ENCODE data around the gene AARSD1. TPM values are rescaled to one million over a fixed set of nuclear protein-coding genes. Genes with fewer than 3 reads are reported as not detected.
"Not testable (repeated sequence)": the region's sequence is repeated elsewhere in the genome, so short reads cannot be mapped to it uniquely, and the experiment has no call there.

Gene AARSD1
- total RNA-seq, 1 experiment from 2014 or later = 29.8 TPM

DNA sequence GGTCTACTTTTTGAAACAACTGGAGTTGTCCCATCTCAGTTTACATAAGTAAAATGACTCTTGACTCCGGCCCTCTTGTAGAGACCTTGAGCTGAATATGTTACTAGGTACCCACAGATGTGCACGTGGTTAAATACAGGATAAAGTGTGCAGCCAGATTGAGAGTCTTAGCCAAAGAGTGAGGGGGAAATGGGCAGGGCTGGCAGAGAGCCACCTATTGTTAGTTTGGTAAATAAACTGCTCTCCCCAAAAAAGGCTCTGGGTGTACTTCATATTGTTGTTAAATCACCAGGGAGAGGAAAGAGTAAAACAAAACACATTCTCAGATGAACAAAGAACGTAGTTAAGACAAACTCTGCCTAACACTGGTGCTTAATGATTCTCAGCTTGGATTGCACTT lies 43.3 kb downstream of the AARSD1 start:
- Histone ChIP-seq H3K4me3 (no peak overlapping the region), H3K9me3 (replicated peaks) (no peaks in the 10 kb centered on the region), H3K4me1 (replicated peaks) (peaks cover 9% of the 10 kb centered on the region; the same call in 1 of the 2 replicates), H3K27ac (no peak overlapping the region), H3K27me3 (replicated peaks) (0 out of 2 replicates have a peak, but pooled peaks cover 4% of the 10 kb centered on the region), H3K36me3 (no peaks in the 10 kb centered on the region)
- DNase-seq (ENCODE audit: low read depth in 1 of 2, low spot score in 2 of 2) = peak in 1 of 2 experiments; percentile 20

DNA sequence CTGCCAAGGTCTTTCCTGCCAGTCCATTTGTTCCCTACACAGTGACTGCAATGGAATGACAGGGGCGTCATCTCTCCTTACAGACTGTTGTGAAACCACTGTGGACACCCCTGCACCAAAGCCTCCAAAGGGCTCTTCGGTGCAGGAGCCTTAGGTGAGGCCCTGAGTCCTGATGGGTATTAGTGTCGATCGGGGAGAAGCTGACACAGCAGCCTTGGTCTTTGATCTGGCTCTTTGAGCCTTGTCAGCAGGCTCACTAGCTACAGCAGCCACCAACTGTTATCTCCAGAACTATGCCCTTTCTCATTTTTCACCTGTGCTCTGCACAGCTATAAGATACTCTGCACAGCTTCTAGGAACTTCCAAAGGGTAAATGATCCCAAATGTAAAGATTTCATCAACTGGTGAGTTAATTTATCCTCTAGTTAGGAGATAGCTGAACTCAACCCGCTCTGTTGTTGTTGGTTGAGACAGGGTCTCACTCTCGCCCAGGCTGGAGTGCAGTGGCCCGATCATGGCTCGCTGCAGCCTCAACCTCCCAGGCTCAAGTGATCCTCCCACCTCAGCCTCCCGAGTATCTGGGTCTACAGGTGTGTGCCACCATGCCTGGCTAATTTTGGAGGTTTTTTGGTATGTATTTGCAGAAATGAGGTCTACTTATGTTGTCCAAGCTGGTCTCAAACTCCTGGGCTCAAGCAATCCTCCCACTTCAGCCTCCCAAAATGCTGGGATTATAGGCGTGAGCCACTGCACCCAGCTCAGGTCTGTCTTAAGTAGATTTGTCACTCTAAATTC lies 44.0 kb downstream of the AARSD1 start:
- Histone ChIP-seq H3K27ac (no peak overlapping the region), H3K27me3 (replicated peaks) (0 out of 2 replicates have a peak, but pooled peaks cover 4% of the 10 kb centered on the region), H3K4me3 (no peak overlapping the region), H3K9me3 (replicated peaks) (no peaks in the 10 kb centered on the region), H3K36me3 (no peaks in the 10 kb centered on the region), H3K4me1 (replicated peaks) (peaks cover 9% of the 10 kb centered on the region; the same call in 1 of the 2 replicates)
- DNase-seq (ENCODE audit: low read depth in 1 of 2, low spot score in 2 of 2) = no peak

DNA sequence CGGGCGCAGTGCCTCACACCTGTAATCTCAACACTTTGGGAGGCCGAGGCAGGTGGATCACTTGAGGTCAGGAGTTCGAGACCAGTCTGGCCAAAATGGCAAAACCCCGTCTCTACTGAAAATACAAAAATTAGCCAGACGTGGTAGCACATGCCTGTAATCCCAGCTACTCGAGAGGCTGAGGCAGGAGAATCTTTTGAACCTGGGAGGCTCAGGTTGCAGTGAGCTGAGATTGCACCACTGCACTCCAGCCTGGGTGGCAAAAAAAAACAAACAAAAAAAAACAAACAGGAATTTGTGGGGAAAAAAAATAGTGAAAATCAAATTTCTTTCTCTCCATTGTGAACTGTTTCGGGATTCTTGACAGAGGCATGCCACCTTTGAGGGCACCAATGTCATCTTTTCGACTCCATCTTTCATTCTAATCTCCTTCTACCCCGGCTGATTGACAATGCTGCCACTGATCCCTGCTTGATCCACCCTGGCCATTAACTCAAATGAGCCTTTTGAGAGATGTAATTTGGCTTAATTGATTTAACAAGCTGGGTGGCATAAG lies 44.7 kb downstream of the AARSD1 start:
- not testable (repeated sequence) for H3K36me3 ChIP-seq; H3K4me1 ChIP-seq (replicated peaks); H3K27me3 ChIP-seq (replicated peaks); H3K4me3 ChIP-seq; H3K9me3 ChIP-seq (replicated peaks); H3K27ac ChIP-seq; DNase-seq (ENCODE audit: low read depth in 1 of 2, low spot score in 2 of 2)

DNA sequence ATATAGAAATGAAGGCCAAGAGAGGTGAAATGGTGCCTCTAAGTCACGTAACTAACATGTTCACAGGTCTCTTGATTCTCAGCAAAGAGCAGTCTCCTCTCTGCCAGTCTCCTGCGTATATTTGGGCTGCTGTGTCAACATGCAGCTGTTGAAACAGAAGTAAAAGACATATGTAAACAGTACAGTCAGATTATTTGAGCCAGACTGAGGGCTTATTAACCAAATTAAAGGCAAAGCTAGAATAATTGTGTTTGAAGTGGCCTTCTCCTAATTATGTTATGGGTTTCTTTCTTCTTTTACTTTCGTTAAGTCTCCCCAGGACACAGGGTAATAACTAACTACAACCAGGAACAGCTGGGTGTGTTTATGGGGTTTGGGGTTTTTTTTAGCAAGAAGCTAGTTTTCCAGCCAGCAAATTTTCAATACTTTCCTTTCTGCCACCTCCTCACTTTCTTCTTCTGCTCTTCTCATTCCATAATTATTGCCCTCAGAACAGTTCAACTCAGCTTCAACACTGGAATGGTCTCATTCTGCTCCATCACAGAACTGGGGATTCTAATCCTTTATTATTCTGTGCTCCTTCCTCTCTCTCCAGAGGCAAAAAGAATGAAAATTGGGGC lies 45.2 kb downstream of the AARSD1 start:
- Histone ChIP-seq H3K36me3 (no peaks in the 10 kb centered on the region), H3K4me3 (no peak overlapping the region), H3K27me3 (replicated peaks) (0 out of 2 replicates have a peak, but pooled peaks cover 4% of the 10 kb centered on the region), H3K4me1 (replicated peaks) (peaks cover 9% of the 10 kb centered on the region; the same call in 1 of the 2 replicates), H3K9me3 (replicated peaks) (no peaks in the 10 kb centered on the region), H3K27ac (no peak overlapping the region)
- no peak for DNase-seq (ENCODE audit: low read depth in 1 of 2, low spot score in 2 of 2)

DNA sequence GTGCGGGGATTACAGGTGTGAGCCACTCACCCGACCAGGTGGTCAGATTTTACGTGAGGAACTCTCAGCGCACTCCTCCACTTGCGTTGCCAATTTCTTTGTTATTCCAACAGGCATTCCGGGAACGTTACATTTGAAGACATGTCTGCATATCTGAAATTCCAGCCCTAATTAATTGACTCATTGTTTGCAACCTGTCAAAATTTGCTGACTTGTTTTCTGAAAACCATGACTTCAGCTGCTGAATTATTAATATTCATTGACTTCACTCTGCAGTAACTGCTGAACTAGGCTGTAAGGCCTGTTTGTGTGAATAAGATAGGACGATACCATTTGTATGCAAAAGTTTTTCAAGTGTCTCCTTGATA lies 47.0 kb downstream of the AARSD1 start:
- H3K27me3 ChIP-seq (replicated peaks) = no peaks in the 10 kb centered on the region
- no peak overlapping the region for H3K4me3 ChIP-seq
- no peaks in the 10 kb centered on the region for H3K9me3 ChIP-seq (replicated peaks)
- DNase-seq (ENCODE audit: low read depth in 1 of 2, low spot score in 2 of 2) = no peak
- peaks cover 9% of the 10 kb centered on the region; the same call in 1 of the 2 replicates for H3K4me1 ChIP-seq (replicated peaks)
- H3K36me3 ChIP-seq = no peaks in the 10 kb centered on the region
- H3K27ac ChIP-seq = no peak overlapping the region

DNA sequence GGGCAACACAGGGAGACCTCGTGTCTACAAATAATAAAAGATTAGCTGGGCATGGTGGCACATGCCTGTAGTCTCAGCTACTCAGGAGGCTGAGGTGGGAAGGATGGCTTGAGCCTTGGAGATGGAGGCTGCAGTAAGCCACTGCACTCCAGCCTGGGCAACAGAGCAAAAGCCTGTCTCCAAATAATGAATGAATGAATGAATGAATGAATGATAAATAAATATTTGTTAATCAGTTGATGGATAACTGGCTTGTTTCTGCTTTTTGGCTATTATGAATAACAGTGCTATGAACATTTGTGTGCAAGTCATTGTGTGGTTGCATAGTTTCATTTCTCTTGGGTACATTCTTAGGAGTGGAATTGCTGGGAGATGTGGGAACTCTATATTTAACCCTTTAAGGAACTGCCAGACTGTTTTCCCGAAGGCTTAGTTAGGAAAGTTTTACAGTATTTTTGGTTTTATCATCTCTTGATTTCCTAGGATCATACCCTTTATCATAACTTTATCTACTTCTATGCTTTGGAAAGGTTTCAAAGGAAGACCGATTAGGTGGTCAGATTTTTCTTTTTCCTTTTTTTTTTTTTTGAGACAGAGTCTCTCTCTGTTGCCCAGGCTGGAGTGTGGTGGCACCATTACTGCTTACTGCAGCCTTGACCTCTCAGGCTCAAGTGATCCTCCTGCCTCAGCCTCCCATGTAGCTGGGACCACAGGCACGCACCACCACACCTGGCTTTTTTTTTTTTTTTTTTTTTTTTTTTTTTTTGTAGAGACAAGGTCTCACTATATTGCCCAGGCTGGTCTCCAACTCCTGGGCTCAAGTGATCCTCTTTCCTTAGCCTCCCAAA lies 47.6 kb downstream of the AARSD1 start:
- not testable (repeated sequence) for H3K9me3 ChIP-seq (replicated peaks); H3K27me3 ChIP-seq (replicated peaks); DNase-seq (ENCODE audit: low read depth in 1 of 2, low spot score in 2 of 2); H3K4me1 ChIP-seq (replicated peaks); H3K27ac ChIP-seq; H3K4me3 ChIP-seq; H3K36me3 ChIP-seq

DNA sequence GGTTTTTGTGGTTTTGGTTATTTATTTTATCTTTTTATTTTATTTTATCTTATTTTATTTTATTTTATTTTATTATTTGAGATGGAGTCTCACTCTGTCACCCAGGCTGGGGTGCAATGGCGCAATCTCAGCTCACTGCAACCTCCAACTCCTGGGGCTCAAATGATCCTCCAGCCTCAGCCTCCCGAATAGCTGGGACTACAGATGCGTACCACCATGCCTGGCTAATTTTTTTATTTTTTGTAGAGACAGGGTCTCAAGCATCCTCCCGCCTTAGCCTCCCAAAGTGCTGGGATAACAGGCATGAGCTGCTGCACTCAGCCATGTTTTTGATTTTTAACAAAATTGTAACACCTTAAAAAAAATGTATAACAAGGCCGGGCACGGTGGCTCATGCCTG lies 49.0 kb downstream of the AARSD1 start:
- not testable (repeated sequence) for H3K4me3 ChIP-seq; DNase-seq (ENCODE audit: low read depth in 1 of 2, low spot score in 2 of 2); H3K9me3 ChIP-seq (replicated peaks); H3K27ac ChIP-seq; H3K4me1 ChIP-seq (replicated peaks); H3K27me3 ChIP-seq (replicated peaks); H3K36me3 ChIP-seq

DNA sequence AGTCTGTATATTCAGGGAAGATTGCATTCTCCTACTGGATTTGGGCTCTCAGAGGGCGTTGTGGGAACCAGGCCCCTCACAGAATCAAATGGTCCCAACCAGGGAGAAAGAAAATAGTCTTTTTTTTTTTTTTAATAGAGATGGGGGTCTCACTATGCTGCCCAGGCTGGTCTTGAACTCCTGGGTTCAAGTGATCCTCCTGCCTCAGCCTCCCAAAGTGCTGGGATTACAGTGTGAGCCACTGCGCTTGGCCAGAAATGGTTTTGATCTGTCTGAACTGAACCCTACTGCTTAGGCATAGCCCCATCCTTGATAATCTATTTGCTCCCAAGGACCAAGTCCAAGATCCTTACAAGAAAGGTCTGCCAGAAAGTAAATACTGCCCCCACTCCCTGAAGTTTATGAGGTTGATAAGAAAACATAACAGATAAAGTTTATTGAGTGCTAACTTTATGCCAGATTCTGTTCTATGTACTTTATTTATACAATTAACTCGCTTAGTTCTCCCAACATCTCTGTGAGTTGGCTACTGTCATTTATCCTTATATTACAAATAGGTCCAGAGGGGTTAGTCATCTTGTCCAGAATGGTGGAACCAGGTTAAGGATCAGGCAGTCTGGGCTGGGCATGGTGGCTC lies 50.2 kb downstream of the AARSD1 start:
- no peak for DNase-seq (ENCODE audit: low read depth in 1 of 2, low spot score in 2 of 2)
- Histone ChIP-seq H3K4me3 (no peak overlapping the region), H3K4me1 (replicated peaks) (peaks cover 2% of the 10 kb centered on the region; the same call in 1 of the 2 replicates), H3K9me3 (replicated peaks) (no peaks in the 10 kb centered on the region), H3K27me3 (replicated peaks) (no peaks in the 10 kb centered on the region), H3K36me3 (no peaks in the 10 kb centered on the region), H3K27ac (no peak overlapping the region)

DNA sequence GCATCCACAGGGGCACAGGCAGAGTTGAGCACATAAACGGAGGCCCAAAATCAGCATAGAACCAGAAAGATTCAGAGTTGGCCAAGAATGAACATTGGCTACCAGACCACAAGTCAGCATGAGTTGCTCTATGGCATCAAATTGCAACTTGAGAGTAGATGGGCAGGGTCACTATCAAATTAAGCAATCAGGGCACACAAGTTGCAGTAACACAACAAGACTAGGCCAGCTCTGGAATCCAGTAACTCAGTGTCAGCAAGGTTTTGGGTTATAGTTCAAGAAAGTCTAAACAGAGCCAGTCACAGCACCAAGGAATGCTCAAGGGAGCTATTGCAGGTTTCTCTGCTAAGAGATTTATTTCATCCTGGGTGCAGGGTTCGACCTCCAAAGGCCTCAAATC lies 50.7 kb downstream of the AARSD1 start:
- no peak overlapping the region for H3K27ac ChIP-seq
- H3K9me3 ChIP-seq (replicated peaks) = no peaks in the 10 kb centered on the region
- H3K4me1 ChIP-seq (replicated peaks) = no peaks in the 10 kb centered on the region
- no peak for DNase-seq (ENCODE audit: low read depth in 1 of 2, low spot score in 2 of 2)
- H3K36me3 ChIP-seq = no peaks in the 10 kb centered on the region
- no peaks in the 10 kb centered on the region for H3K27me3 ChIP-seq (replicated peaks)
- no peak overlapping the region for H3K4me3 ChIP-seq

DNA sequence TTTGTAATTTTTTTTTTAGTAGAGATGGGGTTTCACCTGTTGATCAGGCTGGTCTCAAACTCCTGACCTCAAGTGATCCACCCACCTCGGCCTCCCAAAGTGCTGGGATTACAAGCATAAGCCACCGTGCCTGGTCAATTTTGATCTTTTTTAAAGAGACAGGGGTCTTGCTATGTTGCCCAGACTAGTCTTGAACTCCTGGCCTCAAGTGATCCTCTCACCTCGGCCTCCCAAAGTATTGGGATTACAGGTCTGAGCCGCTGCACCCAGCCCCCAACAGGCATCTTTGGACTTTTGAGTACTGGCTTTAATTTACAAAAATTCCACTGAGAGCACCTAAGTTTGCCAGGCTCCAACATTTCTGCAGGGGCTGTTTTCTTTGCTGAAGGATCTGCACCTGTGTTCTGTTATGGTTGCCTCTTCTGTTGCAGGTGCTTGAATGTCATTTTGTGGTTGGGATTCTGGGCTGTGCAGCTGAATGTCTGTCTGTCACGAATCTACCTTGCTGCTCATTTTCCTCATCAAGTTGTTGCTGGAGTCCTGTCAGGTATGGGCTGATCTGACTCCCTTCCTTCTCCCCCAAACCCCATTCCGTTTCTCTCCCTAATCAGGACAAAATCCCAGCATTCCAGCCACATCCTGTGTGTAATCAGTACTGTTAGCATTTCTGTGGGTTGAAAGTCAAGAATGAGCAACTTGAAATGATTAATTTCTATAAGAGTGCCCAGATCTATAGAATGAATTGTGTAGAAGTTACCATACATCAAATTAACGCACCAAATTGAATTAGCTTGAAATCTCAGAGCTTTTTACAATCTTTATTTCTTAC lies 55.2 kb downstream of the AARSD1 start:
- H3K27ac ChIP-seq = no peak overlapping the region
- peaks cover 9% of the 10 kb centered on the region for H3K27me3 ChIP-seq (replicated peaks)
- no peak for DNase-seq (ENCODE audit: low read depth in 1 of 2, low spot score in 2 of 2)

DNA sequence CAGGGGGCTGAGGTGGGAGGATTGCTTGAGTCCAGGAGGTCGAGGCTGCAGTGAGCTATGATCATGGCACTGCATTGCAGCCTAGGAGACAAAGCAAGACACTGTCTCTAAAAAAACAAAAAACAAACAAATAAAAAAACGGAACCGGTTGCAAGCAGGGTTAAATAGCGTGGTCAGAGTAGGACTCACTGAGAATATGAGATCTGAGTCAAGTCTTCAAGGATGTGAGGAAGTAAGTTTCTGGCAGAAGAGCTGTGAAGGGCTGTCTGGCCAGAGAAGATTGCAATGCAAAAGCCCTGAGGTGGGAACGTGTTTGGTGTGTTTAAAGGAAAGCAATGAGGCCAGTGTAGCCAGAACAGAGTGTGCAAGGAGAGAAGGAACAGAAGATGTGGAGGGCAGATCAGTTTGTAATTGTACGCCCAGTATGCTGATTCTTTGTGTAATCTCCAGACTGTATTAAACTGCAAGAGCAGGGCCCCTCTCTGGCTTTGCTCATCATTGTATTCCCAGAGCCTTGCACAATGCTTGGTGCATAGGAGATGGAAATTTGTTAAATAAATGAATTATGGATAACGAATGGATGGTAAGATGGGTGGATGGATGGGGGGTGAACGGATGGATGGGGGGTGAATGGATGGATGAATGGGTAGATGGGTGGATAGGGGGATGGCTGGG lies 57.3 kb downstream of the AARSD1 start:
- DNase-seq (ENCODE audit: low read depth in 1 of 2, low spot score in 2 of 2) = no peak
- Histone ChIP-seq H3K9me3 (replicated peaks) (no peaks in the 10 kb centered on the region), H3K4me1 (replicated peaks) (no peaks in the 10 kb centered on the region), H3K27ac (no peak overlapping the region), H3K36me3 (no peaks in the 10 kb centered on the region), H3K27me3 (replicated peaks) (peaks cover 9% of the 10 kb centered on the region), H3K4me3 (no peak overlapping the region)

More for the DNA sequence above, 55.2 kb downstream of the AARSD1 start:
- no peaks in the 10 kb centered on the region for H3K36me3 ChIP-seq
- no peak overlapping the region for H3K4me3 ChIP-seq
- H3K4me1 ChIP-seq (replicated peaks) = no peaks in the 10 kb centered on the region
- no peaks in the 10 kb centered on the region for H3K9me3 ChIP-seq (replicated peaks)

DNA sequence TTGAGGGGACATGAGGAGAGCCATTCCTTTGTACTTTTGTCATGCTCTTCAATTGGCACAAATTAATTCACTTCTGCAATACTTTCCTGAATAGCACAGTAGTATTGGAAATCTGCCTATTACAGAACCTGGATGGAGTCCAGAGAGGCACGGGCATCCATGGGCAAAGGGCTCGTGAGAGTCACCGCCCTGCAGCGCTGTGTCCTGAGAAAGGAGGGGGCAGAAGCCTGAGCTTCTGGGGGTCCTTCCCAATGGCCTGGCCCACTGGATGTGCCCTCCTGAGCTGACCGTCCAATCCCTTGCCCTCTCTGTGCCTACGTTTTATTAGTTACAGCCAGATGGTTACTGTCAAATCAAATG lies 60.2 kb downstream of the AARSD1 start:
- Histone ChIP-seq H3K36me3 (no peaks in the 10 kb centered on the region), H3K27ac (no peak overlapping the region), H3K4me3 (no peak overlapping the region), H3K27me3 (replicated peaks) (peaks cover 9% of the 10 kb centered on the region), H3K4me1 (replicated peaks) (no peaks in the 10 kb centered on the region), H3K9me3 (replicated peaks) (no peaks in the 10 kb centered on the region)
- no peak for DNase-seq (ENCODE audit: low read depth in 1 of 2, low spot score in 2 of 2)

Measured in SJSA1 (cell line).